OCI-LY3 (cell line): ENCODE data around the gene SH3GL2.
A peak's percentile ranks its signal among the peaks of the same experiment; 100 is the strongest.

ENCODE experiments used
- H2AFZ ChIP-seq: fragments of 200-600, 300-600 bp; shearing (Covaris generic); 2 replicates; pipeline ENCODE4 v1.6.0; 2014; ENCODE audit warnings: antibody characterized with exemption, low read depth, low read length
- H3K27ac ChIP-seq: fragments of 200-600, 300-600 bp; sonication (generic); 2 replicates; pipeline ENCODE4 v1.5.1; 2014; ENCODE audit warnings: mild to moderate bottlenecking, low read length, moderate library complexity, mixed read lengths
- H3K27me3 ChIP-seq: fragments of 200-600, 300-600 bp; sonication (generic); 2 replicates; pipeline ENCODE4 v1.6.1; 2014; ENCODE audit warnings: low read depth, low read length, mixed read lengths
- H3K36me3 ChIP-seq: fragments of 200-600, 300-600 bp; sonication (generic); replicated peaks from 2 replicates; pipeline ENCODE3; 2014; ENCODE audit warnings: low read depth, low read length, mixed read lengths
- H3K4me1 ChIP-seq: fragments of 300-600, 200-600 bp; sonication (generic); 2 replicates; pipeline ENCODE4 v1.6.1; 2014; ENCODE audit warnings: low read length, mixed read lengths
- H3K4me2 ChIP-seq: fragments of 200-600, 300-600 bp; sonication (generic); 2 replicates; pipeline ENCODE4 v1.6.1; 2014; ENCODE audit warnings: low read length, mixed read lengths
- H3K4me3 ChIP-seq: fragments of 300-600, 200-600 bp; sonication (generic); 2 replicates; pipeline ENCODE4 v1.5.1; 2014; ENCODE audit warnings: antibody characterized with exemption, mild to moderate bottlenecking, low read length, moderate library complexity
- H3K79me2 ChIP-seq: fragments of 300-600, 200-600 bp; shearing (Covaris generic); 2 replicates; pipeline ENCODE4 v1.6.1; 2014; ENCODE audit warnings: mild to moderate bottlenecking, low read length, mixed read lengths
- H3K9ac ChIP-seq: fragments of 300-600, 200-600 bp; shearing (Covaris generic); 2 replicates; pipeline ENCODE4 v1.6.0; 2014; ENCODE audit warnings: mild to moderate bottlenecking, low read length, moderate library complexity
- H3K9me3 ChIP-seq: fragments of 200-600, 300-600 bp; shearing (Covaris generic); 2 replicates; pipeline ENCODE4 v1.6.1; 2014; ENCODE audit warnings: low read length, mixed read lengths; ENCODE audit not compliant: insufficient read depth
- H4K20me1 ChIP-seq: fragments of 200-600, 300-600 bp; sonication (generic); 2 replicates; pipeline ENCODE4 v1.6.1; 2016; ENCODE audit warnings: low read length, mixed read lengths; ENCODE audit not compliant: insufficient read depth
- EZH2phosphoT487 ChIP-seq: fragments of 200-600 bp; shearing (Covaris generic); IDR thresholded peaks from 2 replicates; pipeline ENCODE4 v1.6.1; 2018; ENCODE audit warnings: antibody characterized with exemption, mixed run types, low read depth
- TF ChIP-seq, protein P1 (sequence below): fragments of 200-600, 300-600 bp; sonication (generic); IDR thresholded peaks from 2 replicates; pipeline ENCODE4 v1.5.1; 2014; ENCODE audit warnings: antibody characterized with exemption, low read length, low read depth

SH3GL2 gene

DNA sequence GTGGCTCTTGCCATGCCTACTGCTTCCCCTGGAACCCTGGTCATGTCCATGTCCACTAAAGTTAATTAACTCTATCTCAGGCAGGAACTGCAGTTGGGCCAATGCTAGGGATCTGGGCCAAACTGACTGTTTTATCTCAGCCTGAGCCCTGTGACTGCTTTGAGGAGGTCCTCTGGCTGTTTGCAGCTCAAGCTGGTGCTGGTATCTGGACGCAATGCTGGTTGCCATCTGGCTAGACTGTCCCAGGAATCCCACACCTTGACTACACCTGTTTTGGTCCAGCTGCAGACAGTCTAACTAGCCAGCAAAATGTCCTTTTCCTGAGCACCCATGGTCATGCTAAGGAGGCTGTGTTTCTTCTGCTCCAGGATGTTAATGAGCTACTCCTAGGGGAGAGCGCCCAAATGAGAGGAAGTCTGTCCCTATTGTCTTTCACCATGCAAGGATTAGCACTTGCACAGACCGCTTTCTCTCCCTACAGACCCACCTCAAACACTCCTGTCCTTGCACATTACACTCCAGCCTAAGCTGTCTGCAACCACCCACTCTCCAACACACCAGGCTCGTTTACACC is 251.0 kb downstream of the SH3GL2 start:
- no peaks in the 10 kb centered on the region for H4K20me1 ChIP-seq
- no peak overlapping the region for H3K27ac ChIP-seq
- H3K4me3 ChIP-seq, result no peak overlapping the region
- no peaks in the 10 kb centered on the region for H3K4me1 ChIP-seq
- no peak overlapping the region for H2AFZ ChIP-seq
- no peak overlapping the region for H3K9ac ChIP-seq
- H3K79me2 ChIP-seq, result no peaks in the 10 kb centered on the region
- no peaks in the 10 kb centered on the region for H3K9me3 ChIP-seq
- H3K36me3 ChIP-seq, result no peaks in the 10 kb centered on the region
- no peak for TF ChIP-seq EZH2phosphoT487
- TF ChIP-seq, protein P1, sequence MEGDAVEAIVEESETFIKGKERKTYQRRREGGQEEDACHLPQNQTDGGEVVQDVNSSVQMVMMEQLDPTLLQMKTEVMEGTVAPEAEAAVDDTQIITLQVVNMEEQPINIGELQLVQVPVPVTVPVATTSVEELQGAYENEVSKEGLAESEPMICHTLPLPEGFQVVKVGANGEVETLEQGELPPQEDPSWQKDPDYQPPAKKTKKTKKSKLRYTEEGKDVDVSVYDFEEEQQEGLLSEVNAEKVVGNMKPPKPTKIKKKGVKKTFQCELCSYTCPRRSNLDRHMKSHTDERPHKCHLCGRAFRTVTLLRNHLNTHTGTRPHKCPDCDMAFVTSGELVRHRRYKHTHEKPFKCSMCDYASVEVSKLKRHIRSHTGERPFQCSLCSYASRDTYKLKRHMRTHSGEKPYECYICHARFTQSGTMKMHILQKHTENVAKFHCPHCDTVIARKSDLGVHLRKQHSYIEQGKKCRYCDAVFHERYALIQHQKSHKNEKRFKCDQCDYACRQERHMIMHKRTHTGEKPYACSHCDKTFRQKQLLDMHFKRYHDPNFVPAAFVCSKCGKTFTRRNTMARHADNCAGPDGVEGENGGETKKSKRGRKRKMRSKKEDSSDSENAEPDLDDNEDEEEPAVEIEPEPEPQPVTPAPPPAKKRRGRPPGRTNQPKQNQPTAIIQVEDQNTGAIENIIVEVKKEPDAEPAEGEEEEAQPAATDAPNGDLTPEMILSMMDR, result no peak
- H3K4me2 ChIP-seq, result no peak overlapping the region
- no peaks in the 10 kb centered on the region for H3K27me3 ChIP-seq

GRCh38 chr9:17832812-17833211 is 253.9 kb downstream of the SH3GL2 start:
- Histone ChIP-seq H3K36me3 (no peaks in the 10 kb centered on the region), H3K9me3 (no peaks in the 10 kb centered on the region), H3K79me2 (no peaks in the 10 kb centered on the region), H3K9ac (no peak overlapping the region), H3K4me1 (no peaks in the 10 kb centered on the region), H2AFZ (no peak overlapping the region), H4K20me1 (no peaks in the 10 kb centered on the region), H3K27me3 (no peaks in the 10 kb centered on the region), H3K4me3 (no peak overlapping the region), H3K27ac (no peak overlapping the region), H3K4me2 (no peak overlapping the region)
- TF ChIP-seq, protein P1, result no peak
- TF ChIP-seq EZH2phosphoT487, result no peak

GRCh38 chr9:17833846-17834245 is 255.0 kb downstream of the SH3GL2 start:
- Histone ChIP-seq H3K79me2 (no peaks in the 10 kb centered on the region), H3K4me2 (no peak overlapping the region), H2AFZ (no peak overlapping the region), H3K9me3 (no peaks in the 10 kb centered on the region), H3K36me3 (no peaks in the 10 kb centered on the region), H3K9ac (no peak overlapping the region), H3K27ac (no peak overlapping the region), H3K4me3 (no peak overlapping the region), H3K27me3 (no peaks in the 10 kb centered on the region), H4K20me1 (no peaks in the 10 kb centered on the region), H3K4me1 (no peaks in the 10 kb centered on the region)
- TF ChIP-seq, protein P1, result no peak
- no peak for TF ChIP-seq EZH2phosphoT487

- no peaks in the 10 kb centered on the region for H3K79me2 ChIP-seq
- no peak overlapping the region for H3K4me3 ChIP-seq
- no peaks in the 10 kb centered on the region for H3K36me3 ChIP-seq
- H3K9me3 ChIP-seq, result no peaks in the 10 kb centered on the region
- H3K27me3 ChIP-seq, result no peaks in the 10 kb centered on the region
- H3K4me1 ChIP-seq, result no peaks in the 10 kb centered on the region
- H3K4me2 ChIP-seq, result no peak overlapping the region
- H4K20me1 ChIP-seq, result no peaks in the 10 kb centered on the region
- H3K9ac ChIP-seq, result no peak overlapping the region
- no peak overlapping the region for H2AFZ ChIP-seq
- TF ChIP-seq, protein P1, result peak; percentile 12; the same call in 1 of the 2 replicates
- no peak for TF ChIP-seq EZH2phosphoT487
- H3K27ac ChIP-seq, result no peak overlapping the region
Observed at GRCh38 chr9:17837965-17838364, 259.1 kb downstream of the SH3GL2 start.
